NCI-H1694 (cell line): ENCODE results near the gene KSR1.
"Not testable (repeated sequence)": the region's sequence is repeated elsewhere in the genome, so short reads cannot be mapped to it uniquely, and the experiment has no call there.

ENCODE experiments used
- DNase-seq: peaks from one replicate; lab custom pipeline; 2025; lab: John Stamatoyannopoulos, UW

The KSR1 gene

DNA sequence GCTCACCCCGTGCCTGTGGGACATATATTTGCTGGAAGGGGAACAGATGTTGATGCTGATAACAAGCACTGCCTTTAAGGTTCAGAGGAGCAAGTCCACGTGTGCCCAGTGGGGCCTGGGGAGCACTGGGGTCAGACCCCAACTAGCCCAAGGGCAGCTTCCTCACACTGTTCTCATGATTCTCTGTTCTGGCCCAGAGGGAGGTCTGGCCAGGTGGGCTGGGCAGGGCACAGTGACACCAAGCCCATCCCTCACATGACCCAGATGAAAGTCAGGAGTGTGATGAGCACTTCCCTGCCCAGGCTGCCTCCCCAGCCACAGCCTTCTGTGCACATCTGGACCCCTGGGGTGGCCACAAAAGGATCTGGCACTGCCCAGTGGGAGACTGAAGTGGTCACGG lies 29.8 kb upstream of the KSR1 start:
- DNase-seq = not testable (repeated sequence)

DNA sequence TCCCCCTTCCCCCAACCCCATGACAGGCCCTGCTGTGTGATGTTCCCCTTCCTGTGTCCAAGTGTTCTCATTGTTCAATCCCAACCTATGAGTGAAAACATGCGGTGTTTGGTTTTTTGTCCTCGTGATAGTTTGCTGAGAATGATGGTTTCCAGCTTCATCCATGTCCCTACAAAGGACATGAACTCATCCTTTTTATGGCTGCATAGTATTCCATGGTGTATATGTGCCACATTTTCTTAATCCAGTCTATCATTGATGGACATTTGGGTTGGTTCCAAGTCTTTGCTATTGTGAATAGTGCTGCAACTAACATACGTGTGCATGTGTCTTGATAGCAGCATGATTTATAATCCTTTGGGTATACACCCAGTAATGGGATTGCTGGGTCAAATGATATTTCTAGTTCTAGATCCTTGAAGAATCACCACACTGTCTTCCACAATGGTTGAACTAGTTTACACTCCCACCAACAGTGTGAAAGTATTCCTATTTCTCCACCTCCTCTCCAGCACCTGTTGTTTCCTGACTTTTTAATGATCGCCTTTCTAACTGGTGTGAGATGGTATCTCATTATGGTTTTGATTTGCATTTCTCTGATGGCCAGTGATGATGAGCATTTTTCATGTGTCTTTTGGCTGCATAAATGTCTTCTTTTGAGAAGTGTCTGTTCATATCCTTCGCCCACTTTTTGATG lies 28.9 kb upstream of the KSR1 start:
- DNase-seq = not testable (repeated sequence)

GRCh38 chr17:27428781-27429505 lies 27.3 kb upstream of the KSR1 start:
- no peak for DNase-seq

- no peak for DNase-seq
Observed at GRCh38 chr17:27429666-27430382, 26.4 kb upstream of the KSR1 start.

DNA sequence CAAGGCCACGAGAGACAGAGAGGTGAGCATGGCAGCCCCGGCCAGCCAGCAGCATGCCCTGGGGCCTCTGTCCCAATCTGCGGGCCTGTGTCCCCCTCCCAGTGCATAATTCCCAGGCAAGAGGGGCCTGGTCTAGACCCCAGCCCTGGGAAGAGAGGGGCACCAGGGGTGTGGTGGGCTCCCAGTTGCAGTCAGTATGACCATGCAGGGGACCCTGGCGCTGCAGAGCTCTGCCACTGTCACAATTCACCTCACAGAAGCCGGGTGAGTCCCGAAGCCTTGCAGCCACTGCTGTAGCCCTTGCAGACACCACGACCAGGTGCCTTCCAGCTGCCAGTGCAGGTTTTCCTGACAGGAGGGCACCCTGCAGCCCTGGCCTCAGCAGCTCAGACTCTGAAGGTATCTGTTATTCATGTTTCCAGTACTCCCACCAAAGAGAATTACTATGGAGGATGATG lies 25.8 kb upstream of the KSR1 start:
- no peak for DNase-seq

GRCh38 chr17:27430882-27431491 lies 25.3 kb upstream of the KSR1 start:
- no peak for DNase-seq

GRCh38 chr17:27433521-27433920 lies 22.7 kb upstream of the KSR1 start:
- no peak for DNase-seq

GRCh38 chr17:27435431-27436070 lies 20.7 kb upstream of the KSR1 start:
- not testable (repeated sequence) for DNase-seq

GRCh38 chr17:27438348-27438998 lies 17.8 kb upstream of the KSR1 start:
- DNase-seq = no peak

DNA sequence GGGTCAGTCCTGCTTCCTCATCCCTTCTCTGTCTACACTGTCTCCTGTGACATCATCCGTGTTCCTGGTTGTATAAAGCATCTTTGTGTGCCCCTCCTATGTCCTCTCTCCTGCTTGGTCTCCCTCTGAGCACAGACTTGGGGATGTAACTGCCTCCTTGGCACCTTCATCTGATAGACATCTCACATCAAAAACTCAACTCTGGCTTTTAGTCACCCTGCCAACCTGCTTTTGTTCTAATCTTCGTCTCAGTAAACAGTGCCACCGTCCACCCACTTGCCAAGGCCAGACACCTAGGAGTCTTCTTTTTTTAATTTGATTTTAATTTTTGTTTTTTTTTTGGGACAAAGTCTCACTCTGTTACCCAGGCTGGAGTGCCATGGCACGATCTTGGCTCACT lies 16.9 kb upstream of the KSR1 start:
- no peak for DNase-seq

GRCh38 chr17:27442702-27443101 lies 13.5 kb upstream of the KSR1 start:
- DNase-seq = no peak

- DNase-seq = no peak
Observed at GRCh38 chr17:27443491-27443890, 12.8 kb upstream of the KSR1 start.

DNA sequence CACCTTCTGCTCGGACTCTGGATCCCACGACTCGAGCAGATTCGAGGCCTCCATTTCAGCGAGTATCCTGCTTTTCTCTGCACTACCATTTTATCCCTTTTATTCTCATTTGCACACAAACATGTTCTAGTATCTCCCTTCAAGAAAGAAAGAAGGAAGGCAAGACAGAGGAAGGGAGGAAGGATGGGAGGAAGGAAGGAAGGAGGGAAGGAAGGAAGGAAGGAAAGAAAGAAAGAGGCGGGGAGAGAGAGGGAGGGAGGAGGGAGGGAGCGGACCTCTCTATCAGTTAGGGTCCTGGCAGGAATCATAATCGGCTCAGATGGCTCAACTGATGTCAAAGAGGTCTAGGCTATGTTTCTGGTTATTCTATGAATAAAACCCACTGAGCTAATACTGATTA lies 10.3 kb upstream of the KSR1 start:
- DNase-seq = no peak

DNA sequence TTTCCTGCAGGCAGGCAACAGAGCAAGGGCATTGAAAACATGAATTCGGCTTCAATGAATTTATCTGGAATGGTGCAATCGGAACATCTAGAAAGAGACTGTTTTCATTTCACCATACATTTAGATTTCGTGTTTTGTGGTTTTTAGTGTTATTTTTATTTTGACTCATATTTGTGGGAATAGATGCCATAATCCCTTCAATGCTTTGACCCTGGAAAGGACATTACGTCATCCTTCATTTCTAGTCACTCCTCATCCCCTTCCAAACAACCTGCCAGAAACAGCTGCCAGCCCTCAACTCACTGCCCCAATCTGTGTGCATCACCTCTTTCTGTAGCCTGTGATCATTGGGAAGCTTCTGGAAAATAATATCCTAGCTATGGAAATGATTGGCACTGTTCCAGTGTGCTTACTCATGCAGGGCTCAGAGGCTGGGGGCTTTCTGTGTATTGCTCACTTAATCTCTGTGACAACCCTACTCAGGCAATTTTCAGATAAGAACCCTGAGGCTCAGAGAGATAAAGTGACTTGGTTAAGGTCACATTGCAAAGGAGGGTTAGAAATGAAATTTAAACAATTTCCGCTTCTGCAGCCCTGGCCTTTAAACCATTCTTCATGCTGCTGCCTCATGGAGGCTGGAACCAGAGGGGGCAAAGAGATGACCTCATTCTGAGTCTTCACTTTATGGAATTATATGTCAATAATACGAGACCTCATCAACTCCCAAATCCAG lies 9.5 kb upstream of the KSR1 start:
- peak; percentile 62 for DNase-seq

GRCh38 chr17:27448534-27448933 lies 7.7 kb upstream of the KSR1 start:
- not testable (repeated sequence) for DNase-seq

DNA sequence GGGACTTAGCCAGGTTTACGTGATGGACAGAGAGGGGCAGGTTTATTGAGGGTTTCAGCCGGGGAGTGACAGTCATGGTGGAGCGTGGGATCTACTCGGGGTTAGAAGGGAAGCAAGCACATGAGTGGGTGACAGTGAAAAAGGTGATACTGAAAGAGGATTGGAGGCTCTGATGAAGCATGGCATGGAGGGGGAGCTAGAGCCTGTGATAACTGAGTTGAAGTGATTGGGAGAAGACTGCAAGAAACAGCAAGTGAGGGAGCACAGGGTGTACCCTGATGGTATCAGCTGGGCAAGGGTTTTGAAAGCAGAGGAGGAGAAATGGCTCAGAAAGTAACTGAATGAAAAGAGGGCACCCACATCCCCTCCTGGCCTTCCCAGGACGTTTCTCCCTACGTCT lies 6.7 kb upstream of the KSR1 start:
- no peak for DNase-seq

GRCh38 chr17:27449988-27450387 lies 6.3 kb upstream of the KSR1 start:
- DNase-seq = no peak

DNA sequence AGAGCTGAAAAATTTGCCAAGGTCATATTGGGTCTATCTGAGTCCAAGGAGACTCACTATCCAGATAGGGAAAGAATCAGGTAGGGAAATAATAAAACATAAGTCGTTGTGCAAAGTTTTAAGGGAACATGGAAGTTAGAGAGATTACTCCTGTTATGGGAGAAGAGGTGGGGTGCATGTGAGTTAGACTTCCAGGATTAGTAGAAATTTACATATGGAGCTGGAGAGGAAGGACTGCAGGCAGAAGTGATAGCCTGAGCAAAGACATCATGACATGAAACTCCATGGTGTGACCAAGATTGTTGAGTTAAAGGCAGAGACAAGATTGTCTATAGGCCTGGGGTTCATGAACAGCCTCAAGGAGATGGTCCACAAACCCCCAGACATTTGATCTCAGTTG lies 5.8 kb upstream of the KSR1 start:
- DNase-seq = no peak

- DNase-seq = no peak
Observed at GRCh38 chr17:27451906-27452305, 4.3 kb upstream of the KSR1 start.

DNA sequence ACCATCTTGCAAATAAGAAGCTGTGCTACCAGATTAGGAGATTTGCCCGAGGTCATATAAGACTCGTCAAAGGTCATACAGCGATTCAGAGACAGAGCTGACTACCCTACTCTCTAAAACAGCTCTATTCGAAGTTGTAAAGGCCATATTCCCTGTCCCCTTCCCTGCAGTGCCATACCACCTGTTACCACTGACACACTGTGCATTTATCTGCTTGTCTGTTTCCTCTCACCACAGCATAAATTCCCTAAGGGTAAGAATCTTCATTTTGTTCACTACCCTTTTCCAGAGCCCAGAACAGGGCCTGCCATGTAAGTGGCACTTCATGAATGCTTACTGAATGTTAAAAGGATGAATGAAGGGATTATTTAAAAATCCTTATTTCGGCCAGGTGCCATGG lies 3.4 kb upstream of the KSR1 start:
- DNase-seq = no peak

DNA sequence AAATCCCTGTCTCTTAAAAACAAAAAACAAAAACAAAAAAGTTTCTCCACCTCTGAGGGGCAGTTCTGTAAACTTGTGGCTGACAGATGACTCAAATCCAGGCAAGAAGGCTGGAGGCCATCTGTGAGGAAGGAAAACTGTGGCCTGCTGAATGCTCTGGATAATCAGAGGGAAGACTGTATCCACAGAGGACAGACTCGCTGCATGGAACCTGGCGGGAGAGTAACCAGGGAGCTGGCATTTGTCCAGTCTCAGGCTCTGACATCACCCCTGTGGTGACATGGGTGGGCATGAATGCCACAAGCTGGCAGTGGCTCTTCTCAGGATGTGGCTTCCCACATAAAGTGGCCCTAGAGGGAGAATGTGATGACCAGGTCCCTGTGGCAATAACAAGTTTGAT lies 2.8 kb upstream of the KSR1 start:
- DNase-seq = no peak
